SU-DHL-6 (cell line): Measurements from ENCODE around the gene DUSP28.

Experiments used
- H2AFZ ChIP-seq: fragments of 200-600 bp; sonication (generic); 2 replicates; pipeline ENCODE4 v1.6.1; 2014; ENCODE audit warnings: low read depth, mild to moderate bottlenecking, moderate library complexity, mixed read lengths, antibody characterized with exemption, low read length; ENCODE audit not compliant: severe bottlenecking
- H3F3A ChIP-seq: fragments of 200-600 bp; shearing (Covaris generic); 2 replicates; pipeline ENCODE4 v1.6.0; 2016; ENCODE audit warnings: antibody characterized with exemption, mild to moderate bottlenecking; ENCODE audit not compliant: insufficient read depth
- H3K27ac ChIP-seq: fragments of 200-600 bp; sonication (generic); 2 replicates; pipeline ENCODE4 v1.5.1; 2016; ENCODE audit warnings: low read depth, mild to moderate bottlenecking, low read length, moderate library complexity, mixed read lengths
- H3K27me3 ChIP-seq: fragments of 200-600 bp; sonication (generic), shearing (Covaris generic); 2 replicates; pipeline ENCODE4 v1.6.0; 2014; ENCODE audit warnings: mild to moderate bottlenecking, low read length
- H3K36me3 ChIP-seq: fragments of 200-600 bp; sonication (generic); 2 replicates; pipeline ENCODE4 v1.6.1; 2014; ENCODE audit warnings: mild to moderate bottlenecking, low read length, mixed read lengths
- H3K4me2 ChIP-seq: fragments of 300-600, 200-600 bp; shearing (Covaris generic), sonication (generic); 2 replicates; pipeline ENCODE4 v1.6.0; 2014; ENCODE audit warnings: low read length, low read depth, mild to moderate bottlenecking; ENCODE audit not compliant: poor library complexity, severe bottlenecking
- H3K4me3 ChIP-seq: fragments of 200-600 bp; sonication (generic); 2 replicates; pipeline ENCODE4 v1.5.1; 2014; ENCODE audit warnings: antibody characterized with exemption, low read length, mild to moderate bottlenecking, mixed read lengths; ENCODE audit not compliant: insufficient read depth, poor library complexity, severe bottlenecking
- H3K79me2 ChIP-seq: fragments of 200-600 bp; sonication (generic); 2 replicates; pipeline ENCODE4 v1.6.1; 2014; ENCODE audit warnings: mild to moderate bottlenecking, low read length, moderate library complexity; ENCODE audit not compliant: insufficient read depth
- H3K9ac ChIP-seq: fragments of 200-600 bp; sonication (generic); 2 replicates; pipeline ENCODE4 v1.7.0; 2014; ENCODE audit warnings: mild to moderate bottlenecking, low read length
- H3K9me2 ChIP-seq: fragments of 200-600 bp; sonication (generic); replicated peaks from 2 replicates; pipeline ENCODE4 v1.6.1; 2014; ENCODE audit warnings: low read length; ENCODE audit not compliant: insufficient read depth
- H3K9me3 ChIP-seq: fragments of 200-600 bp; sonication (generic); 2 replicates; pipeline ENCODE4 v1.6.1; 2014; ENCODE audit warnings: low read length, mixed read lengths; ENCODE audit not compliant: insufficient read depth
- H4K20me1 ChIP-seq: fragments of 200-600 bp; sonication (generic); 2 replicates; pipeline ENCODE4 v1.6.1; 2014; ENCODE audit warnings: low read depth, mild to moderate bottlenecking, antibody characterized with exemption, low read length, moderate library complexity, mixed read lengths
- EZH2phosphoT487 ChIP-seq: fragments of 200-600 bp; sonication (generic), shearing (Covaris generic); conservative IDR thresholded peaks from 2 replicates; pipeline ENCODE4 v1.6.1; 2018; ENCODE audit warnings: mild to moderate bottlenecking, antibody characterized with exemption, low read length, moderate library complexity, mixed read lengths
- TF ChIP-seq, protein P1 (sequence below): fragments of 200-600 bp; sonication (generic); IDR thresholded peaks from one replicate; pipeline ENCODE4 v1.5.1; 2017; ENCODE audit warnings: antibody characterized with exemption, mild to moderate bottlenecking, low read length, moderate library complexity; ENCODE audit not compliant: insufficient read depth, poor library complexity, severe bottlenecking

DUSP28 gene

DNA sequence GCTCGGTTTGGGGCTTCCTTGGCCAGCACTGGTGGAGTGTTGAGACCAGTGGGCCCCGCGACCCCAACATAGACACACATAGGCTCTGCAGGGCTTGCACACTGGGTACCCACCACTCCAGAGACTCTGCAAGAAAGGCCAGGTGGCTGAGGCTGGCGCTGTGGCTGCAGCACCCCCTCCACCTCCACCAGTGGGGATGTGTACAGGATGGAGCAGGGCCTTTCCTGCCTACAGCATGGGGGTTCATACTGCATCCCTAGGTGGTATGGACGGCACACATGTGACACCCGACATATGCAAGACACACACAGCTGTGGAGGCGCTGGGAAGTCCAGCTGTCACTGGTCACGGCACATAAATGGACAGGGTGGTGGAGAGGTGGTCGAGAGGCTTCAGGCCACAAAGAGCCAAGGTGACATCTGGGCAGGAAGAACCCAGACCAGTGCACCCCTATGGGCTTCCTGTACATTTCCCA, 9.4 kb downstream of the DUSP28 start:
- Histone ChIP-seq H2AFZ (no peak overlapping the region), H3K9me3 (no peaks in the 10 kb centered on the region), H3K9me2 (no peaks in the 10 kb centered on the region), H3K36me3 (no peaks in the 10 kb centered on the region), H3K27ac (peak overlapping the region; percentile 65), H3K4me2 (peak overlapping the region; percentile 65), H3K79me2 (peaks cover 24% of the 10 kb centered on the region), H3K27me3 (no peaks in the 10 kb centered on the region), H3K4me3 (peak overlapping the region; percentile 70), H4K20me1 (no peaks in the 10 kb centered on the region), H3K9ac (peak overlapping the region; percentile 77), H3F3A (peaks cover 21% of the 10 kb centered on the region)
- TF ChIP-seq EZH2phosphoT487 = no peak
- TF ChIP-seq, protein P1, sequence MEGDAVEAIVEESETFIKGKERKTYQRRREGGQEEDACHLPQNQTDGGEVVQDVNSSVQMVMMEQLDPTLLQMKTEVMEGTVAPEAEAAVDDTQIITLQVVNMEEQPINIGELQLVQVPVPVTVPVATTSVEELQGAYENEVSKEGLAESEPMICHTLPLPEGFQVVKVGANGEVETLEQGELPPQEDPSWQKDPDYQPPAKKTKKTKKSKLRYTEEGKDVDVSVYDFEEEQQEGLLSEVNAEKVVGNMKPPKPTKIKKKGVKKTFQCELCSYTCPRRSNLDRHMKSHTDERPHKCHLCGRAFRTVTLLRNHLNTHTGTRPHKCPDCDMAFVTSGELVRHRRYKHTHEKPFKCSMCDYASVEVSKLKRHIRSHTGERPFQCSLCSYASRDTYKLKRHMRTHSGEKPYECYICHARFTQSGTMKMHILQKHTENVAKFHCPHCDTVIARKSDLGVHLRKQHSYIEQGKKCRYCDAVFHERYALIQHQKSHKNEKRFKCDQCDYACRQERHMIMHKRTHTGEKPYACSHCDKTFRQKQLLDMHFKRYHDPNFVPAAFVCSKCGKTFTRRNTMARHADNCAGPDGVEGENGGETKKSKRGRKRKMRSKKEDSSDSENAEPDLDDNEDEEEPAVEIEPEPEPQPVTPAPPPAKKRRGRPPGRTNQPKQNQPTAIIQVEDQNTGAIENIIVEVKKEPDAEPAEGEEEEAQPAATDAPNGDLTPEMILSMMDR = no peak

DNA sequence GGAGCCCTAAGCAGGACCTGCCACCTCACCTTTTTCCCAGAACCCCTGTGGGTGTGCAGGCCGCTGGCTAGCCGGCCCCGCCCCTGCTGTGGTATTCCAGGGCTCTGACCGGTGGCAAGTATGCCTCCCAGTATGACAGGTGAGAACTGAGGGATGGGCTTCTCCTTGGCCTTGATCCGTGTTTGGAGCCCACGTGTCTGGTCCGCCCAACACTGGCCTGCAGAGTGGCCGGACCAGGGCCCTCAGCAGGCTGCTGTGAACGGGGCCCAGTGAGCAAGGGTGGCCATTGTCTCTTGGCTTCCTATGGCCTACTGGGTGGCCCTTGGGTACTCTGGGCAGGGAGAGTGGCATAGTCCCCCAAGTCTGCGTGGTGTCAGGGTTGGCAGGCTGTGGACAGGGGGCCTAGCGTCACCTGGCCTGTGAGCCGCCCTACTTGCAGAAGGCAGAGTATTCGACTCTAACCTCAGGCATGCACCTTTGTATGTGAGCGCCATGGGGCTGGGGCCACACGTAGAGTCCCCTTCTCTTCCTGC, 9.9 kb downstream of the DUSP28 start:
- no peaks in the 10 kb centered on the region for H4K20me1 ChIP-seq
- no peaks in the 10 kb centered on the region for H3K36me3 ChIP-seq
- no peak overlapping the region for H3K27ac ChIP-seq
- no peak overlapping the region for H2AFZ ChIP-seq
- H3F3A ChIP-seq = peaks cover 16% of the 10 kb centered on the region
- H3K27me3 ChIP-seq = no peaks in the 10 kb centered on the region
- no peaks in the 10 kb centered on the region for H3K9me2 ChIP-seq
- peaks cover 24% of the 10 kb centered on the region for H3K79me2 ChIP-seq
- peak overlapping the region; percentile 77; the same call in 1 of the 2 replicates for H3K9ac ChIP-seq
- peak overlapping the region; percentile 65 for H3K4me2 ChIP-seq
- no peaks in the 10 kb centered on the region for H3K9me3 ChIP-seq
- TF ChIP-seq EZH2phosphoT487 = no peak
- TF ChIP-seq, protein P1 = no peak
- no peak overlapping the region for H3K4me3 ChIP-seq

DNA sequence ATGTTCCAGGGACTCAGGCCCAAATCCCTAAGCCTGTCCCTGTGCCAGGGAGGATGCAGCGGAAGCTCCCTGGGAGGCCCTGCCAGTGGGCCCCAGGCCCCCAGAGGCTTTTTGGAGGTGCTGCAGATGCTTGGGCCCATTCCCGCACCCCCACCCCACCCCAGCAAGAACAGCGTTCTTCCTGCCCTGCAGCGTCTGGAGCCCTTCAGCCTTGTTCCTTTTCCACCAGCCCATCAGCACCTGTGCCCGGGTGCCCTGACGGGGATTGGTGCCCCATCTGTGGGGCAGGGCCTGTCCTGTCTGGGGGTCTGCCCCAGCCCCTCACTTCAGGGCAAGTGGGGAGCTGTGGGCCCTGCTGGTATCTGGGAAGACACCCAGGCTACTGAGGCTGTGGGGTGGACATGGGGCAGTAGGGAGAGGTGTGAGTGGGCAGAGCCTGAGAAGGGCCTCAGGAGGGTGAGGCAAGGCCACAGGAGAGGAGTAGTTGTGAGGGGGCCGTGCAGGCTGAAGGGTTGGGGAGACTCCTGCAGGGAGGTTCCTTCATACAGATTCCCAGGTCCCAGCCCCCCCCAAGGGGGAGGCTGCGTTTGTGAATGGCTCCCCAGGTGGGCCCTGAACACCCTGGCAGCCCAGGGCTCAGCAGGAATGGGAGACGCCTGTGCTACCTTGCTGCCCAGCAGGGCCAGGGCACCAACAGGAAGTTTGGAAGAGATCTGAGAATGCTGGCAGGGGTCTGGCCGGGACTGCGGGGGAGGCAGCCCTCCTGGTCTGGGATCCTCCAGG, 10.6 kb downstream of the DUSP28 start:
- no peaks in the 10 kb centered on the region for H3K36me3 ChIP-seq
- no peak overlapping the region for H3K4me2 ChIP-seq
- H3K4me3 ChIP-seq = no peak overlapping the region
- no peak overlapping the region for H2AFZ ChIP-seq
- H3K9me2 ChIP-seq = no peaks in the 10 kb centered on the region
- H4K20me1 ChIP-seq = no peaks in the 10 kb centered on the region
- no peak overlapping the region for H3K9ac ChIP-seq
- H3K9me3 ChIP-seq = no peaks in the 10 kb centered on the region
- no peak overlapping the region for H3K27ac ChIP-seq
- no peaks in the 10 kb centered on the region for H3K27me3 ChIP-seq
- H3F3A ChIP-seq = peaks cover 10% of the 10 kb centered on the region; the same call in 1 of the 2 replicates
- TF ChIP-seq, protein P1 = no peak
- TF ChIP-seq EZH2phosphoT487 = no peak
- peaks cover 24% of the 10 kb centered on the region for H3K79me2 ChIP-seq
